Lung (tissue), 12 donors: Measurements from ENCODE around the gene SUPT4H1. TPM values are rescaled to one million over a fixed set of nuclear protein-coding genes. Genes with fewer than 3 reads are reported as not detected.

ENCODE experiments used
- ATAC-seq: fragments of 200-7000 bp; cut with Tn5 transposase; one replicate; pipeline ENCODE4 v1.9.1; 2020; ENCODE audit warnings: moderate number of reproducible peaks; ENCODE audit not compliant: insufficient read depth, low FRiP score
- DNase-seq, 3 donors: peaks; one replicate each; pipeline ENCODE4 v3.0.0-alpha.2; 2013 to 2017
- H3K27ac ChIP-seq, 2 donors: one replicate each; pipeline ENCODE4 v1.5.1; 2013; ENCODE audit warnings: mild to moderate bottlenecking in 2 of 2, moderate library complexity in 2 of 2, control low read depth in 1 of 2, inconsistent platforms in 1 of 2, low read depth in 1 of 2, low read length in 1 of 2
- H3K27me3 ChIP-seq, 3 donors: one replicate each; pipeline ENCODE4 v1.5.1; 2013; ENCODE audit warnings: low read length in 2 of 3; ENCODE audit not compliant: control insufficient read depth in 3 of 3, insufficient read depth in 3 of 3
- H3K36me3 ChIP-seq, 4 donors: one replicate each; pipeline ENCODE4 v1.5.1; 2013; ENCODE audit warnings: low read length in 4 of 4, mild to moderate bottlenecking in 1 of 4, moderate library complexity in 1 of 4; ENCODE audit not compliant: control insufficient read depth in 4 of 4, insufficient read depth in 4 of 4
- H3K4me1 ChIP-seq, 5 donors: one replicate each; pipeline ENCODE4 v1.5.1; 2013; ENCODE audit warnings: low read length in 5 of 5, mild to moderate bottlenecking in 2 of 5, moderate library complexity in 1 of 5; ENCODE audit not compliant: control insufficient read depth in 5 of 5, insufficient read depth in 5 of 5
- H3K4me3 ChIP-seq: one replicate; pipeline ENCODE4 v1.5.1; 2013; ENCODE audit warnings: mild to moderate bottlenecking, control low read depth, moderate library complexity
- H3K9ac ChIP-seq, 2 donors: one replicate each; pipeline ENCODE4 v1.5.1; 2013; ENCODE audit warnings: low read length in 2 of 2, control low read depth in 1 of 2; ENCODE audit not compliant: insufficient read depth in 1 of 2
- H3K9me3 ChIP-seq, 4 donors: one replicate each; pipeline ENCODE4 v1.5.1; 2013; ENCODE audit warnings: low read length in 3 of 4, mild to moderate bottlenecking in 1 of 4, moderate library complexity in 1 of 4; ENCODE audit not compliant: control insufficient read depth in 4 of 4, insufficient read depth in 3 of 4
- CTCF ChIP-seq: IDR thresholded peaks from 2 replicates; pipeline ENCODE4 v1.5.1; 2012; ENCODE audit warnings: mild to moderate bottlenecking; ENCODE audit errors: control extremely low read depth, extremely low read depth
- WGBS, 2 donors: extraction: QIAGEN DNeasy Blood & Tissue Kit; methylation state at CpG; one replicate each; pipeline ENCODE4 v1.1.7; 2013; 5-methylcytosine and 5-hydroxymethylcytosine counted together
- polyA plus RNA-seq, 2 donors: library from polyadenylated mRNA; stranded (reverse); fragments of 200-250 nt; gene quantifications; one replicate each; pipeline ENCODE4 v1.2.1, GENCODE V29; 2013
- total RNA-seq, 2 donors: library from RNA; depleted of rRNA in 1 of 2; stranded (reverse); fragments of >200 nt in 1 of 2; gene quantifications; one replicate each; pipeline ENCODE4 v1.2.1, GENCODE V29; 2014 to 2021
- donor health status: control.
- donor health status: control.
- donor health status: Bipolar disorder and iron deficiency.
- donor health status: healthy.
- donor health status: DM: yes; HTN: yes; CAD: no.

The SUPT4H1 gene
- total and polyA plus RNA-seq, 4 donors = 54.6 to 97.5 (median 67.4) TPM

GRCh38 chr17:58371300-58371950, 19.4 kb upstream of the SUPT4H1 start:
- Histone ChIP-seq H3K4me1 (peaks cover 0 to 4% (median 0%) of the 10 kb centered on the region in 5 donors), H3K27ac (no peak overlapping the region), H3K27me3 (no peaks in the 10 kb centered on the region), H3K9ac (no peak overlapping the region), H3K36me3 (peaks cover 0 to 2% (median 0%) of the 10 kb centered on the region in 4 donors), H3K4me3 (no peak overlapping the region), H3K9me3 (no peaks in the 10 kb centered on the region)
- DNase-seq = no peak
- no peak for TF ChIP-seq CTCF
- ATAC-seq = no peak
- WGBS, 2 donors = 83% methylated on average over 6 of the region's 6 CpGs

GRCh38 chr17:58370716-58371115, 18.7 kb upstream of the SUPT4H1 start:
- no peak for ATAC-seq
- Histone ChIP-seq H3K4me1 (no peaks in the 10 kb centered on the region), H3K9ac (no peak overlapping the region), H3K9me3 (no peaks in the 10 kb centered on the region), H3K36me3 (peaks cover 0 to 2% (median 0%) of the 10 kb centered on the region in 4 donors), H3K4me3 (no peak overlapping the region), H3K27me3 (no peaks in the 10 kb centered on the region), H3K27ac (no peak overlapping the region)
- no peak for DNase-seq
- TF ChIP-seq CTCF = no peak
- 89% methylated on average over 9 of the region's 9 CpGs for WGBS, 2 donors

- H3K9ac ChIP-seq = no peak overlapping the region
- TF ChIP-seq CTCF = no peak
- peaks cover 0 to 2% (median 0%) of the 10 kb centered on the region in 4 donors for H3K36me3 ChIP-seq
- H3K4me3 ChIP-seq = no peak overlapping the region
- 93 to 95% methylated on average over 5 of the region's 5 CpGs for WGBS, 2 donors
- no peak for ATAC-seq
- no peak overlapping the region for H3K27ac ChIP-seq
- H3K27me3 ChIP-seq = no peaks in the 10 kb centered on the region
- H3K4me1 ChIP-seq = no peaks in the 10 kb centered on the region
- no peaks in the 10 kb centered on the region for H3K9me3 ChIP-seq
- DNase-seq = no peak
Measured at GRCh38 chr17:58370309-58370708, 18.3 kb upstream of the SUPT4H1 start.
